Activated naive CD4-positive, alpha-beta T cell treated with anti-CD3 and anti-CD28 coated beads, Interleukin-2, amount 50 U/mL, for 16 hours (primary cell): ENCODE results near the gene SLC6A9.

Experiments used
- DNase-seq: peaks from one replicate; pipeline ENCODE4 v3.0.0-alpha.2; 2020

Gene SLC6A9

GRCh38 chr1:44025816-44026215, 5.4 kb downstream of the SLC6A9 start:
- DNase-seq = peak; percentile 4

- no peak for DNase-seq
Measured at GRCh38 chr1:44024903-44025525, 6.2 kb downstream of the SLC6A9 start.

GRCh38 chr1:44024031-44024902, 7.0 kb downstream of the SLC6A9 start:
- DNase-seq = no peak

GRCh38 chr1:44021581-44022321, 9.5 kb downstream of the SLC6A9 start:
- DNase-seq = no peak

- DNase-seq = no peak
Measured at GRCh38 chr1:44021156-44021555, 10.1 kb downstream of the SLC6A9 start.

- no peak for DNase-seq
Measured at GRCh38 chr1:44020464-44020863, 10.8 kb downstream of the SLC6A9 start.

- DNase-seq = no peak
Measured at GRCh38 chr1:44019466-44019948, 11.8 kb downstream of the SLC6A9 start.

- no peak for DNase-seq
Measured at GRCh38 chr1:44016890-44017400, 14.3 kb downstream of the SLC6A9 start.

- no peak for DNase-seq
Measured at GRCh38 chr1:44016041-44016889, 15.0 kb downstream of the SLC6A9 start.

- DNase-seq = no peak
Measured at GRCh38 chr1:44015206-44015605, 16.1 kb downstream of the SLC6A9 start.

GRCh38 chr1:44014365-44015104, 16.7 kb downstream of the SLC6A9 start:
- no peak for DNase-seq

GRCh38 chr1:44013949-44014348, 17.3 kb downstream of the SLC6A9 start:
- DNase-seq = no peak

- no peak for DNase-seq
Measured at GRCh38 chr1:44012941-44013609, 18.2 kb downstream of the SLC6A9 start.

GRCh38 chr1:44012404-44012803, 18.9 kb downstream of the SLC6A9 start:
- DNase-seq = no peak

- DNase-seq = no peak
Measured at GRCh38 chr1:44010935-44011471, 20.3 kb downstream of the SLC6A9 start.

- no peak for DNase-seq
Measured at GRCh38 chr1:44008259-44008658, 23.0 kb downstream of the SLC6A9 start.

GRCh38 chr1:44002606-44003157, 28.6 kb downstream of the SLC6A9 start:
- no peak for DNase-seq

GRCh38 chr1:44002165-44002564, 29.1 kb downstream of the SLC6A9 start:
- DNase-seq = no peak

- DNase-seq = no peak
Measured at GRCh38 chr1:44000122-44000665, 31.1 kb downstream of the SLC6A9 start.

- no peak for DNase-seq
Measured at GRCh38 chr1:43999455-43999854, 31.8 kb downstream of the SLC6A9 start.
